ENCODE results near the gene PLEKHG3. TPM values are rescaled to one million over a fixed set of nuclear protein-coding genes. Genes with fewer than 3 reads are reported as not detected.

The PLEKHG3 gene
- total RNA-seq, 1 experiment from 2014 or later: 75.3 TPM

DNA sequence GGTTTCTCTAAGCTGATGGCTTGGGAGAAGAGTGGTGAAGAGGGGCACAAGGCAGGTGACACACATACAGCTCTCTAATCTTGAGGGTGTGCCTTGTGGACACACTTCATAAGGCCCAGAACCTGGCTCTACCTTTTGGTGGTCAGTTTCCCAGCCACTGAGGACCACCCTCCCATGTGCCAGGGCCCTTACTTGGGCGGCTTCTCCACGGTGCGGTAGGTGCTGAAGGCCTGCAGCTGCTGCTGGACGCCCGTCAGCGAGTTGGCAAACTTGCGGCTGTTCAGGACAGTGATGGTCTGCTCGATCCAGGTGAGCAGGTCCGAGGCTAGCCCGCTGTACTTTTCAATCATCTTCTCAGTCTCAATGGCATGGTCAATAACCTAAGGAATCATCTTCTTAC lies 95.3 kb downstream of the PLEKHG3 start (continued):
- TF ChIP-seq ZNF281 (CRISPR knock-in tag; IDR thresholded peaks at IDR 0.05) (no peak), TCF7 (CRISPR knock-in tag; IDR thresholded peaks at IDR 0.05; ENCODE audit: low read depth) (no peak), ATF1 (CRISPR knock-in tag; IDR thresholded peaks at IDR 0.05) (no peak), ZNF121 (CRISPR knock-in tag; IDR thresholded peaks at IDR 0.05) (no peak), OVOL2 (CRISPR knock-in tag; IDR thresholded peaks at IDR 0.05; ENCODE audit: borderline replicate concordance) (no peak)

Small RNA genes lying within 50 kb of the gene (microRNA-seq; reads per million reads assigned to microRNA genes)
- not detected for gene MIR7855 (ENCODE audit: borderline number of aligned reads)

Other genes with a start within 250 kb of the PLEKHG3 start
- gene AKAP5, start 238.9 kb upstream of the PLEKHG3 start, total RNA-seq (2021): 2.8 to 3.0 TPM (median 3.0 TPM) in 3 replicates
- gene ZBTB25, start 200.6 kb upstream of the PLEKHG3 start, total RNA-seq (2021): 11.9 to 14.0 TPM (median 13.1 TPM) in 3 replicates
- gene ZBTB1, start 199.7 kb upstream of the PLEKHG3 start, total RNA-seq (2021): 24.7 to 32.5 TPM (median 31.7 TPM) in 3 replicates
- 30.2 to 43.9 TPM (median 40.7 TPM) in 3 replicates for gene HSPA2, start 163.7 kb upstream of the PLEKHG3 start, total RNA-seq (2021)
- 0.55 to 0.70 TPM (median 0.64 TPM) in 3 replicates for gene PPP1R36, start 154.5 kb upstream of the PLEKHG3 start, total RNA-seq (2021)
- gene SPTB, start 175.5 kb downstream of the PLEKHG3 start, total RNA-seq (2021): 2.5 to 3.2 TPM (median 2.8 TPM) in 3 replicates
- 47.3 to 52.4 TPM (median 49.1 TPM) in 3 replicates for gene CHURC1, start 210.0 kb downstream of the PLEKHG3 start, total RNA-seq (2021)
- gene GPX2, start 238.3 kb downstream of the PLEKHG3 start, total RNA-seq (2021): 0.80 to 1.5 TPM (median 1.0 TPM) in 3 replicates

Data from WTC11 (cell line).